Astrocyte of the cerebellum (primary cell): ENCODE measurements around the gene CCDC192.
"Not testable (repeated sequence)": the region's sequence is repeated elsewhere in the genome, so short reads cannot be mapped to it uniquely, and the experiment has no call there.

Experiments used
- DNase-seq: peaks from one replicate; pipeline ENCODE4 v3.0.0-alpha.2; 2011; ENCODE audit warnings: low read depth
- H3K4me3 ChIP-seq: 2 replicates; pipeline ENCODE4 v1.5.1; 2011; ENCODE audit warnings: mild to moderate bottlenecking, low read depth, low read length, moderate library complexity
- CTCF ChIP-seq: IDR thresholded peaks from 2 replicates; pipeline ENCODE4 v1.5.1; 2012; ENCODE audit warnings: low read length, low read depth, moderate library complexity, mild to moderate bottlenecking; ENCODE audit errors: missing control alignments
- in situ Hi-C: cut with HindIII; loops from 2 replicates; pipeline ENCODE4 v1.10.0; 2017; ENCODE audit warnings: low sequenced_read_pairs

Gene CCDC192

GRCh38 chr5:127707209-127707608 lies 4.0 kb downstream of the CCDC192 start:
- in situ Hi-C loops, result no loop called here

GRCh38 chr5:127713083-127713482 lies 9.9 kb downstream of the CCDC192 start:
- in situ Hi-C loops, DNase-seq, H3K4me3 ChIP-seq: not testable (repeated sequence)

More at GRCh38 chr5:127707209-127707608, 4.0 kb downstream of the CCDC192 start:
- no peak for DNase-seq
- TF ChIP-seq CTCF, result no peak
- H3K4me3 ChIP-seq, result no peak overlapping the region

- in situ Hi-C loops, result loop anchor here (5.0 kb wide), 1 partner anchor 79 kb away; no protein-coding TSS in a partner anchor
- no peak for TF ChIP-seq CTCF
- DNase-seq, result no peak
- no peak overlapping the region for H3K4me3 ChIP-seq
Measured at GRCh38 chr5:127718181-127718580, 15.0 kb downstream of the CCDC192 start.

- no peak for TF ChIP-seq CTCF
- in situ Hi-C loops, result no loop called here
- DNase-seq, result no peak
- no peak overlapping the region for H3K4me3 ChIP-seq
Measured at GRCh38 chr5:127723571-127723970, 20.4 kb downstream of the CCDC192 start.

DNA sequence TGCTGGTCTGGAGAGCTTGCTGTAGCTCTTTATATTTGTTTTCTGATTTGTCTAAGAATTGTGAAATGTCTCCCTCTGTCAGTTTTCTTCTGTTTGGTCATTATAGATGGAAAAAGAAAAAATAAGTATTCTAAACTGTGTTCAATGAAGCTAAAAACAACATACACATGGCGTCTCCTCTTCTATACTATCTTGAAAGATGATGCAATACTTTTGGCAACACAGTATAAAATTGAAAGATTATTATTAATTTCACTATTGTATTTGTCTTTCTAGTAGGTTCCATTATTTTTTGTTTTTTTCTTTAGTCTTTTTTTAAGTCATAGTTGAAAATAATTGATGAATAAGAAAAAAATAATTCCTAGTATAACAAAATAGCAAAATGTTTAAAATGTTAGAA lies 22.5 kb downstream of the CCDC192 start:
- in situ Hi-C loops, result loop anchor here (5.0 kb wide), 1 partner anchor 37 kb away; no protein-coding TSS in a partner anchor
- DNase-seq, result no peak
- H3K4me3 ChIP-seq, result no peak overlapping the region
- TF ChIP-seq CTCF, result no peak

- TF ChIP-seq CTCF, result no peak
- no peak for DNase-seq
- in situ Hi-C loops, result no loop called here
- H3K4me3 ChIP-seq, result no peak overlapping the region
Measured at GRCh38 chr5:127732963-127733362, 29.8 kb downstream of the CCDC192 start.

GRCh38 chr5:127739348-127739747 lies 36.2 kb downstream of the CCDC192 start:
- DNase-seq, in situ Hi-C loops, H3K4me3 ChIP-seq: not testable (repeated sequence)

DNA sequence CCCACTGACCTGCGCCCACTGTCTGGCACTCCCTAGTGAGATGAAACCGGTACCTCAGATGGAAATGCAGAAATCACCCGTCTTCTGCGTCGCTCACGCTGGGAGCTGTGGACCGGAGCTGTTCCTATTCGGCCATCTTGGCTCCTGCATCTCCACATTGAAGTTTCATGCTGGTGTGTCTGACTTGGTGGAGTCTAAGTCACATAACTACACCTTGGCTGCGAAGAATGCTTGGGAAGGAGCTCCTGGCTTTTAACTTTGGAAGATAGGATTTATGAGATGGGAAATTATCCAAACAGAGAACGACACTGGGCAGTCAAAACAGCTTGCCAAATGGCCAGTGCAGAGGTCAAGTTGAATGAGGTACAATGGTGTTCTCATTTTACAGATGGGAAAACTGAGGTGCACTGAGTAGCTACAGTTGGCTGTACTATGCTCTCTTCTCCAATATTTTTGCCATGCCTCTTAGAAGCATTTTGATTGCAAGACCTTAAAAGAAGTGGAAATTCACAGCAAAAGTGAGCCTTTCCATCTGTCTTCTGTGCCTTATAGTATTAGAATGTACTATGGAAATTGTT lies 36.7 kb downstream of the CCDC192 start:
- no peak for TF ChIP-seq CTCF
- DNase-seq, result no peak
- in situ Hi-C loops, result no loop called here
- H3K4me3 ChIP-seq, result no peak overlapping the region
